Caco-2 (cell line): Measurements from ENCODE around the gene WNK2. TPM values are rescaled to one million over a fixed set of nuclear protein-coding genes. Genes with fewer than 3 reads are reported as not detected.

Experiments
- BruUV-seq: library from RNA; stranded (reverse); fragments of 400-500 nt; replicated peaks from 2 replicates; lab custom pipeline; 2021; lab: Mats Ljungman, UMichigan
- CTCF ChIA-PET: fragments of 300-600 bp; sonication (Branson Sonifier 250); formaldehyde crosslinking; loops from one replicate; lab custom pipeline; 2022; ENCODE audit warnings: antibody characterized with exemption; lab: Charles Lee
- POLR2A ChIA-PET: fragments of 300-600 bp; sonication (Branson Sonifier 250); formaldehyde crosslinking; loops from one replicate; lab custom pipeline; 2022; ENCODE audit warnings: antibody characterized with exemption; lab: Charles Lee
- DNase-seq, 2 experiments: peaks; one replicate each; pipeline versions ENCODE4 v3.0.0 to v3.0.0-alpha.2; 2020 to 2022
- H3K27me3 ChIP-seq: replicated peaks from 2 replicates; pipeline ENCODE4 v1.6.0; 2011; ENCODE audit warnings: low read length; ENCODE audit not compliant: control insufficient read depth, insufficient read depth
- H3K36me3 ChIP-seq: 2 replicates; pipeline ENCODE4 v1.5.1; 2011; ENCODE audit warnings: low read length; ENCODE audit not compliant: control insufficient read depth, insufficient read depth
- H3K4me1 ChIP-seq: fragments of 250-450 bp; sonication (Bioruptor Pico); 2 replicates; pipeline ENCODE4 v1.5.1; 2020; ENCODE audit warnings: mild to moderate bottlenecking
- H3K4me3 ChIP-seq: 2 replicates; pipeline ENCODE4 v1.5.1; 2011; ENCODE audit warnings: low read depth, mild to moderate bottlenecking, control low read depth, low read length
- H3K9me3 ChIP-seq: fragments of 250-450 bp; sonication (Bioruptor Pico); 2 replicates; pipeline ENCODE4 v1.5.1; 2020; ENCODE audit warnings: mild to moderate bottlenecking, moderate library complexity
- H3K27ac Mint-ChIP-seq: one replicate; pipeline ENCODE4 v1.8.0; 2022; ENCODE audit warnings: mixed read lengths; ENCODE audit not compliant: unreplicated experiment
- H3K27me3 Mint-ChIP-seq: one replicate; pipeline ENCODE4 v1.8.0; 2022; ENCODE audit warnings: mixed read lengths; ENCODE audit not compliant: insufficient read depth, unreplicated experiment
- H3K36me3 Mint-ChIP-seq: one replicate; pipeline ENCODE4 v1.8.0; 2022; ENCODE audit warnings: mild to moderate bottlenecking, mixed read lengths; ENCODE audit not compliant: insufficient read depth, unreplicated experiment
- H3K4me1 Mint-ChIP-seq: one replicate; pipeline ENCODE4 v1.8.0; 2022; ENCODE audit warnings: low read depth, mixed read lengths; ENCODE audit not compliant: unreplicated experiment
- H3K4me3 Mint-ChIP-seq: one replicate; pipeline ENCODE4 v1.8.0; 2022; ENCODE audit warnings: mild to moderate bottlenecking, moderate library complexity, mixed read lengths; ENCODE audit not compliant: unreplicated experiment
- H3K9me3 Mint-ChIP-seq: one replicate; pipeline ENCODE4 v1.8.0; 2022; ENCODE audit warnings: mixed read lengths; ENCODE audit not compliant: unreplicated experiment
- intact Hi-C: fragments of 100-400 bp; cut with micrococcal nuclease; formaldehyde crosslinking; loops from one replicate; pipeline ENCODE4 v1.10.0; 2022; ENCODE audit not compliant: unreplicated experiment
- total RNA-seq: library from RNA; stranded (reverse); gene quantifications from 2 replicates; pipeline ENCODE4 v1.2.3, GENCODE V29; 2022
- TF ChIP-seq, protein P1 (sequence below), 2 experiments: fragments of 200-600 bp in 1 of 2; IDR thresholded peaks; 1 replicate in 1 of 2; 2 replicates in 1 of 2; pipeline versions ENCODE4 v1.5.1 to v1.8.0; 2011 to 2022; ENCODE audit warnings: antibody characterized with exemption in 1 of 2, control low read depth in 1 of 2, inconsistent platforms in 1 of 2, low read depth in 1 of 2, low read length in 1 of 2, mild to moderate bottlenecking in 1 of 2, moderate library complexity in 1 of 2; ENCODE audit not compliant: insufficient read depth in 1 of 2, severe bottlenecking in 1 of 2, unreplicated experiment in 1 of 2

The WNK2 gene
- total RNA-seq, 1 experiment from 2014 or later: 21.7 TPM

DNA sequence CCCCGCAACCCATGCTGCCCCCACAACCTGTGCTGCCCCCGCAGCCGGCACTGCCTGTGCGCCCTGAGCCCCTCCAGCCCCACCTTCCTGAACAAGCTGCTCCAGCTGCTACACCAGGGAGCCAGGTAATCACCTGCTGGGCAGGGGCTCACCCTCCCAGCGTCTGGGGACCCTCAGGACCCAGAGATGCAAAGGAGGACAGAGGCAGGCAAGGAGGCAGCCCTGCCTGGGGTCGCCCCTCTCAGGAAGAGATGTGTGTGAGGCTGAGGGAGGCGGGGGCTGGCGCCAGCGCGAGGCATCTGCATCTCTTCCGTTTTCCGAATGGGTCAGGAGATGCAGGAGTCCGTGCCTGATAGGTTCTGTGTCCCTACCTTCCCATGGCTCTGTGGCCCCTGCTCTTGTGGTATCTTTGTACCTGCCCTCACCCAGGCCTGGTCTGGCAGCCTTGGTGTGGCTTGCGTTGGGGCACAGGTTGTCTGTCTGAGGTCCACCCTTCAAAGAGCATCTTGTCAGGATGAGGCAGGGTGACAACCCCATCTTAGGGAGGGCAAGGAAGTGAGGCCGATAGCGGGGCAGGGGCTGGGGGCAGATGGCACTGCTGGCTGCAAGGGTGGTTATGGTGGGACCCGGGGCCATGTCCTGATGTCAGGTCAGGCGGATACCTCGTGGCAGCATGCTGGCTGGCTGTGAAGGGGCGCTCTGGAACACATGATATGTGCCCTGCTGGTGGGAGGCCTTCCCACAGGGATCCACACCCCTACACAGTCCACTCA is 75.7 kb downstream of the WNK2 start:
- H3K27me3 Mint-ChIP-seq: no peaks in the 10 kb centered on the region
- Histone ChIP-seq H3K36me3 (no peaks in the 10 kb centered on the region), H3K4me1 (no peaks in the 10 kb centered on the region), H3K9me3 (no peaks in the 10 kb centered on the region), H3K27me3 (no peaks in the 10 kb centered on the region), H3K4me3 (no peak overlapping the region)
- no peaks in the 10 kb centered on the region for H3K36me3 Mint-ChIP-seq
- no peaks in the 10 kb centered on the region for H3K9me3 Mint-ChIP-seq
- no TSS peak for BruUV-seq
- no peaks in the 10 kb centered on the region for H3K4me1 Mint-ChIP-seq
- intact Hi-C loops: no loop called here
- POLR2A ChIA-PET: no interaction called here
- H3K27ac Mint-ChIP-seq: no peak overlapping the region
- DNase-seq: no peak
- H3K4me3 Mint-ChIP-seq: no peak overlapping the region
- CTCF ChIA-PET: no interaction called here
- TF ChIP-seq, protein P1, sequence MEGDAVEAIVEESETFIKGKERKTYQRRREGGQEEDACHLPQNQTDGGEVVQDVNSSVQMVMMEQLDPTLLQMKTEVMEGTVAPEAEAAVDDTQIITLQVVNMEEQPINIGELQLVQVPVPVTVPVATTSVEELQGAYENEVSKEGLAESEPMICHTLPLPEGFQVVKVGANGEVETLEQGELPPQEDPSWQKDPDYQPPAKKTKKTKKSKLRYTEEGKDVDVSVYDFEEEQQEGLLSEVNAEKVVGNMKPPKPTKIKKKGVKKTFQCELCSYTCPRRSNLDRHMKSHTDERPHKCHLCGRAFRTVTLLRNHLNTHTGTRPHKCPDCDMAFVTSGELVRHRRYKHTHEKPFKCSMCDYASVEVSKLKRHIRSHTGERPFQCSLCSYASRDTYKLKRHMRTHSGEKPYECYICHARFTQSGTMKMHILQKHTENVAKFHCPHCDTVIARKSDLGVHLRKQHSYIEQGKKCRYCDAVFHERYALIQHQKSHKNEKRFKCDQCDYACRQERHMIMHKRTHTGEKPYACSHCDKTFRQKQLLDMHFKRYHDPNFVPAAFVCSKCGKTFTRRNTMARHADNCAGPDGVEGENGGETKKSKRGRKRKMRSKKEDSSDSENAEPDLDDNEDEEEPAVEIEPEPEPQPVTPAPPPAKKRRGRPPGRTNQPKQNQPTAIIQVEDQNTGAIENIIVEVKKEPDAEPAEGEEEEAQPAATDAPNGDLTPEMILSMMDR (IDR thresholded peaks at IDR 0.05; ENCODE audit: insufficient read depth in 1 of 2, low read depth in 1 of 2, low read length in 1 of 2, severe bottlenecking in 1 of 2, unreplicated experiment in 1 of 2): no peak

DNA sequence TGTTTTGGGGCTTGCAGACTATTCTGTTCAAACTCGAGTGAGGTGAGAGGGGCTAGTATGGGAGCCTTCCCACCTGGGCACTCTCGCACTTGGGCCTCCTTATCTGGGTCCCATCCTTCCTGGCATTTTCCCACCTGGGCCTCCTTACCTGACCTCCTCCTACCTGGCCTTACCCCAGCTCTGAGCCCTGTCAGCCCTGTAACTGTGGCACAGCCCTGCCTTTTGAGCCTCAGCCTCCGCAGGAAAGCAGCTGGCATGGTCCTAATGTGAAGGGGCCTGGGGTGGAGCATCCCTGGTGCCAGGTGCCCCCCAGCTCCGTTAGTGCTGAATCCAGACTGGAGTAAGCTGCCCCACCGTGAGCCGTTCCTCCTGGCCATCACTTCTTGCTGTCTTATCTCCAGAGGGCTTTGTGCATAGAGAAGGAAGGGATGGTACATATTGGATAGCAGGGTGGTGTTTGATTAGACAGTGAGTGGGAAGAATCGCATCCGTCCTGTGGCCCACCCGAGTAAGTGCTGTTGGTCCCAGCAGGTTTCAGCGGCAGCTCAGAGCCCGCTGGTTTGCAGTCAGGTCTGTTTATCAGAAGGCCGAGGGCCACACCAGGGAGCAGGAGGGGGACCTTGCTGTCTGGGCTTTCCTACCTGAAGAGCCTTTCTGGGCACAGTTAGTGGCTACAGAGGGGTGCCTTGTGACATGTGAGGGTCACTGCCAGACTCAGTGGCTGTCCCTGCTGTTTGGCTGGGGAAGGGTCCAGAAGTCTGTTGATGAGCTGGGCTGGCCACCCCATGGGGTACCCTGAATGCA is 76.5 kb downstream of the WNK2 start:
- H3K27me3 ChIP-seq: no peaks in the 10 kb centered on the region
- H3K27ac Mint-ChIP-seq: no peak overlapping the region

DNA sequence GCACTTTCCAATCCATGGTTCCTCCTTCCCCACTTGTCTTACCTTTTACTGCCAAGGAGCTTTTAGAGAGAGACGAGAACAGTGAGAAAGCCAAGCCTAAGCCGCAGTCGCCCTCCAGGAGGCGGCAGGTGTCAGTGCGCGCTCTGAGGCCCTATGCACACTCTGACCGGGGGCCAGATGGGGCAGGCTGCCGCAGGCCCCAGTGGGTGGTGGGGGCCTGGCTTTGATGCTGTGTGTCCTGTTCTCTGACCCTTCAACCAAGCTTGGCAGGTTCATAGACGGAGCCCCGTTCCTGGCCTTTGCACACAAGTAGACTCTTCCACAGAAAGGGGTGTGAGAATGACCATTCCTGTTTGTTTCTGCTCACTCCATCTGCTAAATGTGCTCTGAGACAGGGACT is 77.3 kb downstream of the WNK2 start:
- ChIA-PET CTCF (no interaction called here), POLR2A (no interaction called here)
- H3K27me3 Mint-ChIP-seq: no peaks in the 10 kb centered on the region
- no peaks in the 10 kb centered on the region for H3K4me1 Mint-ChIP-seq
- TF ChIP-seq, protein P1 (IDR thresholded peaks at IDR 0.05; ENCODE audit: insufficient read depth in 1 of 2, low read depth in 1 of 2, low read length in 1 of 2, severe bottlenecking in 1 of 2, unreplicated experiment in 1 of 2): no peak
- no TSS peak for BruUV-seq
- no peaks in the 10 kb centered on the region for H3K27me3 ChIP-seq
- no peaks in the 10 kb centered on the region for H3K4me1 ChIP-seq
- no peak for DNase-seq
- no peak overlapping the region for H3K27ac Mint-ChIP-seq
- H3K4me3 ChIP-seq: no peak overlapping the region
- intact Hi-C loops: no loop called here
- no peaks in the 10 kb centered on the region for H3K9me3 ChIP-seq
- H3K36me3 ChIP-seq: no peaks in the 10 kb centered on the region
- H3K36me3 Mint-ChIP-seq: no peaks in the 10 kb centered on the region
- H3K4me3 Mint-ChIP-seq: no peak overlapping the region
- no peaks in the 10 kb centered on the region for H3K9me3 Mint-ChIP-seq

More for the DNA sequence above, 76.5 kb downstream of the WNK2 start:
- no TSS peak for BruUV-seq
- Mint-ChIP-seq H3K36me3 (no peaks in the 10 kb centered on the region), H3K4me1 (no peaks in the 10 kb centered on the region), H3K4me3 (no peak overlapping the region), H3K27me3 (no peaks in the 10 kb centered on the region), H3K9me3 (no peaks in the 10 kb centered on the region)
- no peaks in the 10 kb centered on the region for H3K4me1 ChIP-seq
- POLR2A ChIA-PET: no interaction called here
- DNase-seq: no peak
- CTCF ChIA-PET: no interaction called here
- no peaks in the 10 kb centered on the region for H3K36me3 ChIP-seq
- no peak overlapping the region for H3K4me3 ChIP-seq
- intact Hi-C loops: no loop called here
- TF ChIP-seq, protein P1 (IDR thresholded peaks at IDR 0.05; ENCODE audit: insufficient read depth in 1 of 2, low read depth in 1 of 2, low read length in 1 of 2, severe bottlenecking in 1 of 2, unreplicated experiment in 1 of 2): no peak
- H3K9me3 ChIP-seq: no peaks in the 10 kb centered on the region
